ENCODE measurements around the gene CCL22.

CCL22 gene

DNA sequence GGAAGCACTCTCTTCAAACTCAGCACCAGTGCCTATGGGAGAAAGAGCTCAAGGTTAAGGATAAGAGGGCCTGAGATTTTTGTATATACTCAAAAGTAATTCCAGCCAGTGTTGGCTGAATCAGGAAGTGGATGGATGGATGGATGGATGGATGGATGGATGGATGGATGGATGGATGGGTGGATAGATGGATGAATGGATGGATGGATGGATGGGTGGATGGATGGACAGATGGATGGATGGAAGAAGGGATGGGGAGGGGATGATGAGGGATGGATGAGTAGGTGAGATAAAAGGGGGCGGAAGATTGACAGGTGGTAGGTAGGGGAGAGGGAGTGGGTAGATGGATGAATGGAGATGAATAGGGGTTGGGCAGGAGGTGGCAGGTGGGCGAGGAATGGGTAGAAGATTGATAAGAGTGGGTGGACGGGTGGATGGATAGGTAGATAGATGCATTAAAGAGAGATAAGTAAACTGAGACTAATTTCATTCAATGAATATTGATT lies 17.8 kb downstream of the CCL22 start:
- DNase-seq (ENCODE audit: low read depth in 2 of 2) = no peak

DNA sequence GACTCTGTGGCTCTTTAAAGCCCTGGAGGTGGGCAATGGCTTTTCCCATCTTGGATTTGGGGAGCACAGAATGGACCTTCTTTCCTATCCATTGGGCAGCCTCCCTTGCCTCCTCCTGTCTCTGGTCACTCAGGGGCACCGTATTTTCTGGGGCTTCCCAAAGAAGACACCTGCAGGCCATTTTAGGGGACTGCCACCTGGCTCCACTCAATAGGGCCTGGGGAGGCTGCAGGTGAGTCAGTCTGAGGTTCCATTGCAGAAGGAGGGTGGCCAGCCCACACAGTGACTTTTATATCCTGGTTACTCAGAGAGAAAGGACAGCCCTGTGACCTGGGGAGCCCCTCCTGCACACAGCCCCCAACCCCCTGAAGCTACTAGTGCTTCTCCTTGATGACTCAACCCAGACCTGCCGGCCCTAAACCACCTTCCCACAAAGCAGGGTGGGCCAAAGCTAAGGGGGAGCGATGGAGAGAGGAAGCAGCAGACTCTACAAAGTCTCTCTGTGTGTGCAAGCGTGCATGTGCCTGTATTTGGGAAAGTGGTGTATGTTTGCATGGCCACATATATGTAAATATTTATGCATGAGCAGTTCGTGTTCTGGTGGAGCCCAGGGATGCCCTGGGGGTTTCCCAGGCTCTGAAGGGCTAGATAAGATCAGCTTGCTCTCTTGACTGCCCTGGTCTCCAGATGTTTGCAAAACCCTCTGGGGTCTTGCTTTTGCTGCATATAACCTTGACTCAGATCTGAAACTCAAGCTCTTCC lies 18.7 kb downstream of the CCL22 start:
- no peak for DNase-seq (ENCODE audit: low read depth in 2 of 2)

DNA sequence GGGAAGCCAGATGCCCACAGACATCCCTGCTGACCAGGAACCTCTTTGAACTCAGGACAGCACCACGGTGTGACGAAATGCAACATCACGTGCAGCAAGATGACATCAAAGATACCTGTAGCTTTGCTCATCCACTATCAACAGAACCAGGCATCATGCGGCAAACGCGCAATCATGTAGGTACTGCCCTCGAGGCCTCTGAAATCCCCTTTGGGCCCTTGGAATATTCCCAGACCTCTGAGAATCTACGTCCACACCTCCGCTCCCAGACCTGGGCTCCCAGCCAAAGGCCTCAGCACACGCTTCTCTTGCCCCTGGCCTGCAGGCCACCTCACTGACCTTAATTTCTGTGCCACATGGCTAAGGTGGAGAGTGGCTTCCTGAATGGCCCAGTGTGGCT lies 21.0 kb downstream of the CCL22 start:
- DNase-seq (ENCODE audit: low read depth in 2 of 2) = no peak

DNA sequence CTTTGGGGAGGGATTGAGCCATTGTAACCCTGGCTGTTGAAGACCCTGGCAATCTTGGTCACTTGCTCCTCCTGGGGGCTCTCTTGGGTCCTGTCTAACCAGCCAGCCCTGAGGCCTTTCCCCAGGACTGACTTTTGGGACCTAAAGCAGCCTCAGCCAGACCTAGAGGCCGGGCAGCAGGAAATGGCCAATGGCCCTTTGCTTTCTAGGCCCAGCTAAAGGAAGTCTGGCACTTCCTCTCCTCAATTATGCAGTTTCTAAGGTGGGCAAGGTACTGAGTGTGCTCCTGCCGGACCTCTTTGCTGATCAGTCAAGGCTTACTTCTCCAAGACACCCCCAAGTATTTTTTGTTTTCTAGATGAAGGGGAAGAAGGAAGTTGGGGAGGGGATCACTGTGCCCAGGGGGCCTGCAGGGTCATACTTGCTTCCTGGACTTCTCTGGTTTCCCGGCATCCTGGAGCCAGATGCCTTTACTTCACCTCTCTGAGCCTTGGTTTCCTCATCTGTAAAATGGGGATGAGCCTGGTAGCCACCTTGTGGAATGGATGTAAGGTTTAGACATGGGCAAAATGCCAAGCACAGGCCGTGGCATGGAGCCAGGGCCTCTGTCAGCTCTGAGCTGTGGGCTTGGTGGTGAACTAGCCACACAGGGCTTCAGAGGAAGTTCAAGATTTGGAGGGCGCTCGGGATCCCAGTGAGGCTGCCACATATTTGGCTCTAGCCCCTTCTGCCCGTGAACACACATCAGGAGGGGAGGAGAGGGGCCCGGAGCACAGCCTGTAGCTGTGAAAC lies 22.3 kb downstream of the CCL22 start:
- no peak for DNase-seq (ENCODE audit: low read depth in 2 of 2)

GRCh38 chr16:57381791-57382534 lies 23.4 kb downstream of the CCL22 start:
- DNase-seq (ENCODE audit: low read depth in 2 of 2) = no peak

GRCh38 chr16:57382535-57383275 lies 24.1 kb downstream of the CCL22 start:
- no peak for DNase-seq (ENCODE audit: low read depth in 2 of 2)

GRCh38 chr16:57383276-57384247 lies 25.0 kb downstream of the CCL22 start:
- no peak for DNase-seq (ENCODE audit: low read depth in 2 of 2)

- DNase-seq (ENCODE audit: low read depth in 2 of 2) = no peak
Measured at GRCh38 chr16:57384248-57385070, 25.9 kb downstream of the CCL22 start.

- DNase-seq (ENCODE audit: low read depth in 2 of 2) = no peak
Measured at GRCh38 chr16:57385083-57385482, 26.5 kb downstream of the CCL22 start.

DNA sequence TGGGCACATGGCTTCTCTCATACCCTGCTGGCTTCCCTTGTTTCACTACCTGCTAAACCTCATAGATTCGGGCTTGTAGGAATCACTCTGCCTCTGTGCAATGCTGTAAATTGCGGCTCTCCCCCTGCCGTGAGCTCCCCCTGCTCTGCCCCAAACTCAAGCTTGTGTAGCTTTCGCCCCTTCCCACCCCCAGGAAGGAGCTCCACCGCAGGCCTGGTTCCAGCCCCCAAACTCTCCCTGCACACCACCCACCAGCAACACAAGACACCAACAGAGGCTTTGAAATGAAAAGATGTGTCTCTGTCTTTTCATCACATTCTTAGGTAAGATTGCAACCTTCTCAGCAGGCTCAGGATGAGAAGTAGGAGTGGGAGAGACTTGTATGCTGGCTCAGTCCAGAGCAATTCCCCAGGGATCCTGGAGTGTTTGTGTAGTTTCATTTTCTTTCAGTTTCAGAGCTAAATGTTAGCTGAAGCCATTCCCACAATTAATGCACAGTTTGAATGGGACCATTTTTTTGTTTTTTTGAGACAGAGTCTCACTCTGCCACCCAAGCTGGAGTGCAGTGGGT lies 27.9 kb downstream of the CCL22 start:
- DNase-seq (ENCODE audit: low read depth in 2 of 2) = no peak

GRCh38 chr16:57387598-57388354 lies 29.2 kb downstream of the CCL22 start:
- DNase-seq (ENCODE audit: low read depth in 2 of 2) = no peak

- no peak for DNase-seq (ENCODE audit: low read depth in 2 of 2)
Measured at GRCh38 chr16:57388359-57389086, 29.9 kb downstream of the CCL22 start.

GRCh38 chr16:57389087-57389468 lies 30.5 kb downstream of the CCL22 start:
- no peak for DNase-seq (ENCODE audit: low read depth in 2 of 2)

- no peak for DNase-seq (ENCODE audit: low read depth in 2 of 2)
Measured at GRCh38 chr16:57390636-57391295, 32.2 kb downstream of the CCL22 start.

DNA sequence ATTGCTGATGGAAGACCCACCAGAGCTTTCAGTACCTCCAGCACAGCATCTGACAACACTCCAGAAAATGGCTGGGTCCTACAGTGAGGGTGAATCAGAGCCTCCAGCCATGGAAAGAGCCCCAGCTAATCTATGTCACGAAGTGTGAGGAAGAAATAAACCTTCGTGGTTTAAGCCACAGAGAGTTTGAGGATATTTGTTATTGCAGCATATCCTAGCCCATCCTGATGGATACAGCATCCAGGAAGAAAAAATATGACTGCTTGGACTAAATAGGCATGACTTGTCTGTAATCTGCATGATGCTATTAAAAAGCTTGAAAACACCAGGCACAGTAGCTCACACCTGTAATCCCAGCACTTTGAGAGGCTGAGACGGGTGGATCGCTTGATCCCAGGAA lies 32.7 kb downstream of the CCL22 start:
- no peak for DNase-seq (ENCODE audit: low read depth in 2 of 2)

GRCh38 chr16:57391708-57392107 lies 33.1 kb downstream of the CCL22 start:
- DNase-seq (ENCODE audit: low read depth in 2 of 2) = no peak

GRCh38 chr16:57392694-57393093 lies 34.1 kb downstream of the CCL22 start:
- DNase-seq (ENCODE audit: low read depth in 2 of 2) = no peak

Data from activated CD8-positive, alpha-beta memory T cell treated with anti-CD3 and anti-CD28 coated beads for 4 hours (primary cell).